PC-3 (cell line): Measurements from ENCODE around the gene IFIT2. TPM values are rescaled to one million over a fixed set of nuclear protein-coding genes. Genes with fewer than 3 reads are reported as not detected.

Experiments
- ATAC-seq: fragments of 200-7000 bp; cut with Tn5 transposase; 2 replicates; pipeline ENCODE4 v1.9.1; 2020; ENCODE audit warnings: mild to moderate bottlenecking, moderate library complexity
- BruUV-seq: library from RNA; stranded (reverse); fragments of 400-500 nt; replicated peaks from 2 replicates; lab custom pipeline; 2021; lab: Mats Ljungman, UMichigan
- CTCF ChIA-PET: fragments of 300-600 bp; sonication (Branson Sonifier 250); formaldehyde crosslinking; loops from one replicate; lab custom pipeline; 2022; ENCODE audit warnings: antibody characterized with exemption; lab: Charles Lee
- POLR2A ChIA-PET: fragments of 300-600 bp; sonication (Branson Sonifier 250); formaldehyde crosslinking; loops from one replicate; lab custom pipeline; 2022; ENCODE audit warnings: antibody characterized with exemption; ENCODE audit not compliant: unreplicated experiment; lab: Charles Lee
- DNase-seq: peaks from one replicate; pipeline ENCODE4 v3.0.0-alpha.2; 2015
- H2AFZ ChIP-seq: fragments of 300-600 bp; sonication (generic); 2 replicates; pipeline ENCODE4 v1.6.0; 2016; ENCODE audit warnings: antibody characterized with exemption, low read length
- H3F3A ChIP-seq: fragments of 300-600 bp; sonication (generic); one replicate; pipeline ENCODE4 v1.6.0; 2017; ENCODE audit warnings: antibody characterized with exemption, low read length, control low read depth, mild to moderate bottlenecking; ENCODE audit not compliant: unreplicated experiment
- H3K27ac ChIP-seq: fragments of 300-600 bp; sonication (generic); 2 replicates; pipeline ENCODE4 v1.5.1; 2016; ENCODE audit warnings: mild to moderate bottlenecking, low read length
- H3K27me3 ChIP-seq: fragments of 300-600 bp; sonication (generic); 2 replicates; pipeline ENCODE4 v1.6.1; 2016; ENCODE audit warnings: low read length, mixed read lengths
- H3K36me3 ChIP-seq: fragments of 300-600 bp; sonication (generic); 2 replicates; pipeline ENCODE4 v1.6.1; 2016; ENCODE audit warnings: low read depth, mixed run types, low read length, mixed read lengths
- H3K4me1 ChIP-seq: fragments of 300-600 bp; sonication (generic); 2 replicates; pipeline ENCODE4 v1.5.1; 2016; ENCODE audit warnings: low read length; ENCODE audit not compliant: insufficient read depth
- H3K4me2 ChIP-seq: fragments of 300-600 bp; sonication (generic); 2 replicates; pipeline ENCODE4 v1.6.0; 2016; ENCODE audit warnings: low read length
- H3K4me3 ChIP-seq: fragments of 300-600 bp; sonication (generic); 2 replicates; pipeline ENCODE4 v1.5.1; 2016; ENCODE audit warnings: mild to moderate bottlenecking, low read length, mixed read lengths
- H3K79me2 ChIP-seq: fragments of 300-600 bp; sonication (generic); 2 replicates; pipeline ENCODE4 v1.6.1; 2017; ENCODE audit warnings: low read length, mixed read lengths
- H3K9ac ChIP-seq: fragments of 300-600 bp; sonication (generic); 2 replicates; pipeline ENCODE4 v1.6.0; 2016; ENCODE audit warnings: mild to moderate bottlenecking, low read length
- H3K9me2 ChIP-seq: fragments of 300-600 bp; sonication (generic); replicated peaks from 2 replicates; pipeline ENCODE4 v1.6.1; 2016; ENCODE audit warnings: mixed run types, low read length, mixed read lengths
- H3K9me3 ChIP-seq: fragments of 300-600 bp; sonication (generic); 2 replicates; pipeline ENCODE4 v1.6.1; 2016; ENCODE audit warnings: low read length, mixed read lengths
- H4K20me1 ChIP-seq: fragments of 300-600 bp; sonication (generic); 2 replicates; pipeline ENCODE4 v1.6.1; 2016; ENCODE audit warnings: low read length, mixed read lengths
- EZH2 ChIP-seq: fragments of 300-600 bp; sonication (generic); IDR thresholded peaks from one replicate; pipeline ENCODE4 v1.6.1; 2017; ENCODE audit warnings: antibody characterized with exemption, mild to moderate bottlenecking, low read length; ENCODE audit not compliant: unreplicated experiment
- EZH2phosphoT487 ChIP-seq: fragments of 300-600 bp; sonication (generic); IDR thresholded peaks from 2 replicates; pipeline ENCODE4 v1.6.1; 2018; ENCODE audit warnings: mild to moderate bottlenecking, antibody characterized with exemption, low read length, borderline replicate concordance
- intact Hi-C: fragments of 100-400 bp; cut with micrococcal nuclease; formaldehyde crosslinking; loops from 2 replicates; pipeline ENCODE4 v1.9.0; 2023
- total RNA-seq: library from RNA; depleted of rRNA; stranded (reverse); fragments of >200 nt; gene quantifications from 2 replicates; pipeline ENCODE4 v1.2.3, GENCODE V29; 2014
- TF ChIP-seq, protein P1 (sequence below): fragments of 300-600 bp; sonication (generic); conservative IDR thresholded peaks from 2 replicates; pipeline ENCODE4 v1.5.1; 2017; ENCODE audit warnings: antibody characterized with exemption, low read depth, mild to moderate bottlenecking, low read length

Gene IFIT2
- total RNA-seq, 1 experiment from 2014 or later: 8.6 TPM

DNA sequence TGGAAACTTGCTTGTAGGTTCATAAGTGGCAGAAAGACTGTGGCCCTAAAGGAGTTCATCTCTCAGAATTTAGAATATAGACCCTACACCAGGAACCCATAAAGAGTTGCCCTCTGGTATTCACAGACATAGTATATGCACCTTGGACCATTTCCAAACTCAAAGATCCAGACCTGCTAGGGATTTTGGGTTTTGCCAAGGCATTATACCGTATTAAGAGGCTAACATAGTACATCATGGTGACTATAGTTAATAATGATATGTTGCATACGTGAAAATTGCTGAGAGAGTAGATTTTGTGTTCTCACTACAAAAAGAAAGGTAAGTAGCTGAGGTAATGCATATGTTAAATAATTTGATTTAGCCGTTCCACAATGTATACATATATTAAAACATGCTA is 39.8 kb downstream of the IFIT2 start:
- ATAC-seq (no peak), DNase-seq (no peak)
- no peak overlapping the region for H3K4me3 ChIP-seq
- ChIA-PET POLR2A (no interaction called here), CTCF (no interaction called here)
- H3K9me2 ChIP-seq: no peaks in the 10 kb centered on the region
- no peaks in the 10 kb centered on the region for H3F3A ChIP-seq
- H3K4me2 ChIP-seq: no peak overlapping the region
- no peaks in the 10 kb centered on the region for H3K27me3 ChIP-seq
- BruUV-seq: no TSS peak
- H3K9me3 ChIP-seq: no peaks in the 10 kb centered on the region
- H3K36me3 ChIP-seq: no peaks in the 10 kb centered on the region; the same call in 1 of the 2 replicates
- H4K20me1 ChIP-seq: no peaks in the 10 kb centered on the region
- intact Hi-C loops: no loop called here
- no peak overlapping the region for H3K9ac ChIP-seq
- H2AFZ ChIP-seq: no peak overlapping the region
- H3K4me1 ChIP-seq: peaks cover 16% of the 10 kb centered on the region
- no peak overlapping the region for H3K27ac ChIP-seq
- TF ChIP-seq EZH2 (no peak), EZH2phosphoT487 (no peak)
- TF ChIP-seq, protein P1, sequence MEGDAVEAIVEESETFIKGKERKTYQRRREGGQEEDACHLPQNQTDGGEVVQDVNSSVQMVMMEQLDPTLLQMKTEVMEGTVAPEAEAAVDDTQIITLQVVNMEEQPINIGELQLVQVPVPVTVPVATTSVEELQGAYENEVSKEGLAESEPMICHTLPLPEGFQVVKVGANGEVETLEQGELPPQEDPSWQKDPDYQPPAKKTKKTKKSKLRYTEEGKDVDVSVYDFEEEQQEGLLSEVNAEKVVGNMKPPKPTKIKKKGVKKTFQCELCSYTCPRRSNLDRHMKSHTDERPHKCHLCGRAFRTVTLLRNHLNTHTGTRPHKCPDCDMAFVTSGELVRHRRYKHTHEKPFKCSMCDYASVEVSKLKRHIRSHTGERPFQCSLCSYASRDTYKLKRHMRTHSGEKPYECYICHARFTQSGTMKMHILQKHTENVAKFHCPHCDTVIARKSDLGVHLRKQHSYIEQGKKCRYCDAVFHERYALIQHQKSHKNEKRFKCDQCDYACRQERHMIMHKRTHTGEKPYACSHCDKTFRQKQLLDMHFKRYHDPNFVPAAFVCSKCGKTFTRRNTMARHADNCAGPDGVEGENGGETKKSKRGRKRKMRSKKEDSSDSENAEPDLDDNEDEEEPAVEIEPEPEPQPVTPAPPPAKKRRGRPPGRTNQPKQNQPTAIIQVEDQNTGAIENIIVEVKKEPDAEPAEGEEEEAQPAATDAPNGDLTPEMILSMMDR: no peak
- no peaks in the 10 kb centered on the region for H3K79me2 ChIP-seq

GRCh38 chr10:89342206-89342958 is 40.5 kb downstream of the IFIT2 start:
- TF ChIP-seq, protein P1: no peak
- no peak for TF ChIP-seq EZH2phosphoT487
- ChIA-PET POLR2A (no interaction called here), CTCF (no interaction called here)
- BruUV-seq: no TSS peak
- H3K79me2 ChIP-seq: no peaks in the 10 kb centered on the region
- H3K4me2 ChIP-seq: no peak overlapping the region
- H3K27ac ChIP-seq: no peak overlapping the region
- intact Hi-C loops: no loop called here
- no peak overlapping the region for H3K4me3 ChIP-seq
- DNase-seq (no peak), ATAC-seq (no peak)
- no peaks in the 10 kb centered on the region for H3K9me2 ChIP-seq
- H2AFZ ChIP-seq: no peak overlapping the region
- no peak overlapping the region for H3K9ac ChIP-seq
- H3F3A ChIP-seq: no peaks in the 10 kb centered on the region
- H4K20me1 ChIP-seq: no peaks in the 10 kb centered on the region
- no peaks in the 10 kb centered on the region for H3K27me3 ChIP-seq
- peaks cover 19% of the 10 kb centered on the region for H3K4me1 ChIP-seq
- H3K36me3 ChIP-seq: no peaks in the 10 kb centered on the region; the same call in 1 of the 2 replicates
- H3K9me3 ChIP-seq: no peaks in the 10 kb centered on the region

DNA sequence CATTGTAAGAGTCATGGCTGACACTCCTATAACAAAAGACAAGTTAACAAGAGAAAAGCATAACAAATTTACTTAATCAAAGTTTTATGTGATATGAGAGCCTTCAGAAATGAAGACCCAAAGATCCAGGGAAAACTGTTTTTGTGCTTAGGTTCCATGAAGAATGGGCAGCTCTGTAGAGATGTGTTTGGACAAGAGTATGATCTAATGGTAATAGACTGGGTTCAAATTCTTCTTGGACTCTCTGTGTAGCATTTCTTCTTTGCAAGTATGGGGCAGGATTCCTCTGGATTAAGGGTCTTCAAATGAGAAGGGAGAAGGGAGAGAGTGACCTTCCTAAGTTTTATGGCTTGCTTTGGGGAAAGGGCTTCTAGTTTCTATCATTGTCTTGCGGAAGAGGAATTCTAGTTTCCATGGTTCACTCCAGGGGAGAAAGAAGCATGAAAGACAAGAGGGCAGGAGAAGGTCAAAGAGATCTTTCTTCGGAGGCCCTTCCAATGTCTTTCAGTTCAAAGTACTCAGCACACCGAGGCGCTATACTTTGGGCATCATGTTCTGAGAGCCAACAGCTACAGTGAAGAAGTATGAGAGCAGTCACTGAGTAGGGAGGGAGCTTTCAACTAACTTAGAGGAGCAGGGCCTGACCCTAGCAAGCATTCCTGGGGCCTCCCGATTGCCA is 41.4 kb downstream of the IFIT2 start:
- DNase-seq (no peak), ATAC-seq (no peak)
- H3K79me2 ChIP-seq: no peaks in the 10 kb centered on the region
- H3K27ac ChIP-seq: no peak overlapping the region
- TF ChIP-seq EZH2: no peak
- TF ChIP-seq, protein P1: no peak
- no peak for TF ChIP-seq EZH2phosphoT487
- no peaks in the 10 kb centered on the region for H4K20me1 ChIP-seq
- BruUV-seq: no TSS peak
- H3K36me3 ChIP-seq: no peaks in the 10 kb centered on the region; the same call in 1 of the 2 replicates
- H3K27me3 ChIP-seq: no peaks in the 10 kb centered on the region
- H3K9me2 ChIP-seq: no peaks in the 10 kb centered on the region
- no peaks in the 10 kb centered on the region for H3F3A ChIP-seq
- H3K9ac ChIP-seq: no peak overlapping the region
- no peaks in the 10 kb centered on the region for H3K9me3 ChIP-seq
- intact Hi-C loops: no loop called here
- H3K4me1 ChIP-seq: peaks cover 17% of the 10 kb centered on the region
- ChIA-PET CTCF (no interaction called here), POLR2A (no interaction called here)
- no peak overlapping the region for H2AFZ ChIP-seq
- no peak overlapping the region for H3K4me2 ChIP-seq
- H3K4me3 ChIP-seq: no peak overlapping the region
